M059J (cell line): ENCODE data around the gene TMEM129. TPM values are rescaled to one million over a fixed set of nuclear protein-coding genes. Genes with fewer than 3 reads are reported as not detected.

ENCODE experiments used
- DNase-seq: peaks from one replicate; pipeline ENCODE4 v3.0.0-alpha.2; 2012; ENCODE audit warnings: low read depth
- total RNA-seq: library from RNA; depleted of rRNA; stranded (reverse); fragments of >200 nt; shearing (Covaris generic); gene quantifications from 2 replicates; pipeline ENCODE4 v1.2.3, GENCODE V29; 2014

Gene TMEM129
- total RNA-seq, 1 experiment from 2014 or later = 37.6 TPM

DNA sequence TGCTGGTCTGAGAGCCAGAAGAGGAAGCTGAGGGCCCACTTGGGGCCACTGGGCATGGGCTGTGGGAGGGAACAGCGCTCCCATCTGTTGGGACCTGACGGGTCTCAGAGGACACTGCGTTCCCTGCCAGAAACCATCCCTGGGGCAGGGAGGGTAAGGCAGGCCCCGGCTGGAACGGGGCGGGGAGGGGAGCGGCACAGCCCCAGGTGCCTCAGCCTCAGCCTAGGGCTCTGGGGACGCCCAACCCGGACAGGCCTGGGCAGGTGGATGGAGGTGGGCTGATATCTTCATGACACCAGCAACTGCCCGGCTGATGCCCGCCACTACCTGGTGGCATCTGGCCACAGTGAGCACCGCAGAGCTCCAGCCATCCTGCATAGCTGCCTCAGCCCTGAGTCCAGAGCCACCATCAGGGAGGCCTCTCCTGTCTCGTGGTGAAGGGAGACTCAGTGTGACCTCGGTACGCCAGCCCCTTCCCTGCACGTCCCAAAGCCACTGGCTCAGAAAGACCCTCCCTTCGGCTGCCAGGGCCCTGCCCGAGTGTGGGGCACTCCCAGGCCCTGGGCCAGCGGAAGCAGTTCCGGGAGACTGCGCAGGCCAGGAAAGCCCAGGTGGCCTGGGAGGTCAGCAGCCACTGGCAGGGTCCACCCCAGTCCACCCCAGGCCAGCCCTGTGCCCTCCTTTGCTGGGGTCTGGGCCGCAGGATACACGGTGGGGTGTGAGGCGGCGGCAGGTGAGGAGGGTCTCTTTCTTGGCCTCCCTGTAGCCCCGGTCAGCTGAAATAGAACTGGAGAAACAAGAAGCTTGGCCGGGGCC, 37.4 kb upstream of the TMEM129 start:
- no peak for DNase-seq

DNA sequence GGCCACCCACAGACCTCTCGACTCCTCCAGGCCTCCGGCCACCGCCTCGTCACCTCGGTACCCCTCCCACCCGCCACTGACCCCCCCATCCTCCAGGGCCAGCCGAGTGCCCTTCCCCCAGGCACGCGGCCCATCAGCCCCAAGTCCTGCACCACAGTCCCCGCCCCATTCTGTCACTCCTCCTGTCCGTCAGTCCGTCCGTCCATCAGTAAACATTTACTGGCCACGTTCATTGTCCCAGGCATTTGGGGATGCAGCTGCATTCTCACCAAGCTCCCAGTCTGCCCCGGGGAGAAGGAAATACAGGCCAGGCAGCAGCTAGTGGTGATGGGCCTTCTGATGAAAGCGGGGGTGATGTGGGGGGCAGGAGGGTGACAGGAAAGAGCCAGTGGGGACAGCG, 36.7 kb upstream of the TMEM129 start:
- no peak for DNase-seq

DNA sequence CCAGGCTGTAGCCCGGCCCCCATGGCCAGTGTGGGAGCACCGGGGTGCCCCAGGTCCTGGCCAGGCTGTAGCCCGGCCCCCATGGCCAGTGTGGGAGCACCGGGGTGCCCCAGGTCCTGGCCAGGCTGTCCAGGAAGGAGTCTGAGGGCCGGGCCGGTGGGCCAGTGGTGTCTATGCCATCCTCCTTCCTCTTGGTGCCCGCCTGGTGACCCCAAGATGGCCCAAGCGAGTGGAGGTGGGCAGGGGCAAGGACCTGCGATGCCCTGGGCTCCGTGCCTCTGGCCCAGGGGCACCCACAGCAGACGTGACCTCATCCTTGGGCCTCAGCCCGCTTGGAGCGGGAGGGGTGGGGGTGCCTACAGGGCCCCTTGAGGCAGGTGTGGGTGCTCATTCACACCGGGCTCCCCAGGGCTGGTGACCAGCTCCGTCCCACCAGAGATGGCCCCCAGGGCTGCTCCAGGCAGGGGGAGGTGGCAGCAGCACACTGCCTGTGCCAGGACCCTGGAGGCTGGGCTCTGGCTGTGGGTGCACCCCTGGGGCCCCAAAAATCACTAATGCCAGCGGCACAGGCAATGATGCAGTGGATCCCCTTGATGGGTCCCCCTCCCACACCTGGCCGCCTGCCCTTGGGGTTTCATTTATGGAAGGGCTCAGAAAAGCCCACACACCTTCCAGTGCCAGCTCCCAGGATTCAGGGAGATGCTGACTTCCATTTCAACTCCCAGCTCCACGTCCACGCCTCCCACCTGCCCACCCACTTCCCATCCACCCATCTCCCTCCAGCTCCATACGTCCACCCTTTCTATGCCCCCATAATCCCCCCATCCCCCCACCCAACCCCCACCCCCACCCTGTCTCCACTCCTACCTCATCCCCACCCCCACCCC, 36.0 kb upstream of the TMEM129 start:
- no peak for DNase-seq

DNA sequence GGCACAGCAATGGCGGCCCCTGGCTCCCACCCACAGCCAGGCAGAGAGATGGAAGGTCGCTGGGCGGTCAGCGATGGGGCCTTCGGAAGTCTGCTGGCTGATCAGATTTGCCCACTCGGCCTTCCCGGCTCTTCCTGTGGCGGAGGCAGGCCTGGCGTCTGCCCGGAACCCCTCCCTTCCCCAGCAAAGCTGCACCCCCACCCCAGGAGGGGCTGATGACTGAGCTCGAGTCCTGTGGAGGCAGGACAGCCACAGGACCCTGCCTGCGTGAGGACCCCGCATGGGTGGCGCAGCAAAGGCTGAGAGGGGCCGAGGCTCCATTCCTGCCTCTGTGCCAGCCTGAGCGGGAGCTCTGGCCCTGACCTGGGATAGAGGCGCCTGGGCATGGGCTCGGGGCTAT, 35.0 kb upstream of the TMEM129 start:
- DNase-seq = no peak

DNA sequence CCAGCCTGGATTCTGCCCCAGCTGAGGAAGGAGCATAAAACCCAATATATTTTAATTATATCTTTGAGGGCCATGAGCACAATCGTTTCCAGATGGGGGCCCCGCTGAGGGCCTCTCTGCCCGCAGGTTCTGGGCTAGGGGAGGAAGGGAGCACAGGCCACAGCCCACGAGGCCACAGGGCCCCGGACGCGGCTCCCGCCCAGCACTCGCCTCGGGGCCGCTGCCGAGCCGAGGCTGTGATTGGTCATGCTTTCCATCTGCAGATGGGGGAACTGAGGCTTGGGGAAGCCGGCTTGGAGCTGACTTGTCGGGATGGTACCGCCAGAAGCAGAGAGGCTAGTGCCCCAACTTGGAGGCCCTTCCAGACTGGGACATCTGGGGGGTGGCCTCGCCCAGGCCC, 34.2 kb upstream of the TMEM129 start:
- DNase-seq = no peak

DNA sequence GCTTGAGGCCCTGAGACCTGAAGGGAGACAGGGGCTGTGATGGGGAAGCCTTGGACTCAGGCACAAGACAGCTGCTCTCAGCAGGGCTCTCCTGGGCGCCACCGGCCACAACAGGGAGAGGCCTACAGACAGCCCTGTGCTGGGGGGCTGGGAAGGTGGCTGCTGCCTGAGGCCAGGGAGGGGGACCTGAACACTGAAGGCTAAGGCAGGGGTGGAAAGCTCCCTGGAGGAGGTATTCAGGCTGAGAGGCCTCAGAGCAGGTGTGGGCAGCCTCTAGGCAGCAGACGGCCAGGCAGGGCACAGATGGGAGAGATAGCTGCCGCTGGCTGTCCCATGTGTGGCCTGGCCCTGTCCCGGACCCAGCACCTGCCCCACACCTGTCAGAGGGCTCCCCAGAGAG, 33.2 kb upstream of the TMEM129 start:
- no peak for DNase-seq

DNA sequence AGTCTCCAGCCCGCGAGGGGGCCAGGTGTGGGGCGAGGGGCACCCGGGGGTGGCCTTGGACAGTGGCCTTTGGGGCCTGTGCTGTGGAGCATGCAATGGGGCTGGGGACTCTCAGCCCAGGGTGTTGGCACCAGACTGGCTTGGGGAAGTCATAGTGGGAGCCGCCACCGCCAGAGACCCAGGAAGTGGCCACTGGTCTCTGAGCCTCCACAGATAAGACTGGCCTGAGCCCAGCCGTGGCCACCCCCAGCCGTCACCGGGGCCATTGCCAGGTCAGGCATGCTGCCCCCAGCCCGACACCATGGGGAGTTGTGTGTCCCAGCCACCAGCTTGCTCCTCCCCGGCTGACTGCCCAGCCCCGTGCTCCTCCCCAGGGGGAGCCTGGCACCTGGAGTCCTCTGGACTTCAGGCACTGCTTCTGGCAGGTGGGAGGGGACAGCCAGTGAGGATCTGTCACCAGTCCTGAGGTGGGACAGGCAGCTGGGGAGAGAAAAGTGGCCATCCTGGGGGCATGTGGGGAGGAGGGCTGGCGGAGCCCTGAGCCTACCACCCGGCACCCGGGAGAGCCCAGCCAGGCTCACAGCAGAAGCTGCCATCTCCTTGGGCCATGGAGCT, 32.7 kb upstream of the TMEM129 start:
- DNase-seq = no peak

DNA sequence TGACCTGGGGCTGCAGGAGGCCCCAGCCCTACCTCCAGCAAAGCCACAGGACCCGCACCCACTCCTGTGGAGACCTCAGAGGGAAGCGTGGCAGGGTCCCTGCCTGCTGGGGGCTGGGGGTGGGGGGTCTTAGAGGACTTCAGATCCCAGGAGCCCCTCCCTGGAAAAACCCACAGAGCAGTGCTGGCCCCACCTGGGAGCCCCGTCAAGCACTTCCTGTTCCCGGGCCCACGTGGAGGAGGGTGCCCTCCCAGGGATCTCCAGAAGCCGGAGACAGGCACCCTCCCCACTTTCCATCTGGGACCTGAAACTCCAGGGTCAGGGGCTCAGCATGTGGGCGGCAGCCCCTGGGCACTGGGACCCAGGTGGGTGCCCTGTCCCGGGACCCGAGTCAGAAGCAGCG, 32.2 kb upstream of the TMEM129 start:
- no peak for DNase-seq

DNA sequence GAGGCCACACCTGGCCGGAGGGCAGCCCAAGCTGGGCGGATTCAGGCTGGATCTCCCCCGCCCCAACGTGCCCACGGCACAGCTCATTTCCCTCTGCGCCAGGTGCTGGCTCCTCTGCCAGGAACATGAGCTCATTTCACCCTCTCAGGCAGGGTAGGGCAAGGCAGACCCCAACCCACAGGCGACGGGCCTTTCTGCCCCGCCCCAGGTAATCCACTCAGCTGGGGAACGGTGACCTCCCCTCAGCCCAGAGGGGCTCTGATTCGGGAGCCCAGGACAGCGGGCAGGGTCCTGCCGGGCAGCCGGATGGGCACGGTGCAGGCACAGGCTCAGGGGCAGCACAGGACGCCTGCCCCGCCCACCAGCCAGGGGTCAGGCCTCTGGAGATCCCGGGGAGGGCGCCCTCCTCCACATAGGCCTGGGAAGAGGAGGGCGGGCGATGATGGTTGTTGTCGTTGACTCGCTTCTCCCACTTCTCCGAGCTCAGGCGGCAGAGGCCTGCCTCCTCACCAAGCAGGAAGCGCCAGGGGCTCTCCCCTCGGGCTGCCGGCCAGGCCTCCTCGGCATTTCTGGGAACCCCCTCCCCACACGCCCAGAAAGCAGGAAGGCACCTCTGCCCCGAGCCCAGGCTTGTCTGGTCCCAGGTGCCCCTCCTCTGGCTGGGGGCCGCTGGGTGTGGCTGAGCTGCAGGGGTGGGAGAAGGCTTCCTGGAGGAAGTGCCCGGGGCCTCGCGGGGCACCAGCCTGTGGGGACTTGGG, 31.3 kb upstream of the TMEM129 start:
- DNase-seq = no peak

DNA sequence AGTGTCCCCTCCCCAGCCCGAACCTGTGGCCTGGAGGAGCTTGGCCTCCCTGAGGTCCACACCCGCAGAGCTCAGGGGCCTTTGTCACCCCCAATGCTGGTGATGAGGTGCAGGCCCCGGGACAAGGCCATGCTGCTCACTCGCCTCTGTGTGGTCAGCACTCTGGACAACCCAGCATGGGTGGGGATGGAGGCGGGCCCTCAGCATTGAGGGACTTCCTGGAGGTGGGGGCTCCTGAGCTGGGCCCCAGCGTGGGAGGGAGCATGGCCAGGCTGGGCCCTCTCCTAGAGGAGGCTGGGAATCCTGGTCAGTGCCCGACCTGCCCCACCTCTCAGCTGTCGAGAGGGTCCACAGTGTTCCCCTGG, 30.8 kb upstream of the TMEM129 start:
- no peak for DNase-seq

DNA sequence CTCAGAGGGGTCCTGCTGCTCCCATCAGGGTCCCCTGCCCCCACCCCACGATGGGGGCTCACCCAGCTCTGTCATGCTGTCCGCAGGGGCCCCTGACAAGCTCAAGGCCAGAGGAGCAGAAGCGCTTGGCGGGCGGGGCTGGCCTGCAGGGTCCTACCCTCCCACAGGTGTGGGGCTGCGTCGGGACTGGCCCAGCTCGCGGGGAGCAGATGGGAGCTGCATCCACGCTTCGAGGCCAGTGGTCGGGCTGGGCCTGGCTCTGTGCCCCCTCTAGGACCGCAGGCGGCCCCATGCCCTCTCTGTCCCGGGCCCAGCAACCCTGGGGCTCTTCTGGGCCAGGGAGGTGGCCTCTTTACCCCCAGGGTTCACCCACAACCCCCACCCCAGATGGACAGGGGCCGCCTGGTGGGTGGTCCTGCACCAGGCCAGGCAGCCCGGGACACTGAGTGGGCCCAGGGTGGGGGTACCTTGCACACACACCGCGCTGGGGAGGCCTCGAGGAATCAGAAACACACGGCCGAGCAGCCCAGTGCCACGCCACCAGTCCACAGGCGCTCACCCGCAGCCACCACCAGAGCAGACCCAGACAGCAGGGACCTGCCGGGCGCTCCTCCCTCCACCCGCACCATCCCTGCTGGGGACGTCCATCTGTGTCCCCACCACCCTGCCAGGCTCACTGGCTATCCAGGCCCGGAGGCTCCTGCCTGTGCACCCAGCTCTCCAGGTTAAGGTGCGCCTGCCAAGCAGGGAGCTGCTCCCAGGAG, 30.2 kb upstream of the TMEM129 start:
- DNase-seq = no peak

DNA sequence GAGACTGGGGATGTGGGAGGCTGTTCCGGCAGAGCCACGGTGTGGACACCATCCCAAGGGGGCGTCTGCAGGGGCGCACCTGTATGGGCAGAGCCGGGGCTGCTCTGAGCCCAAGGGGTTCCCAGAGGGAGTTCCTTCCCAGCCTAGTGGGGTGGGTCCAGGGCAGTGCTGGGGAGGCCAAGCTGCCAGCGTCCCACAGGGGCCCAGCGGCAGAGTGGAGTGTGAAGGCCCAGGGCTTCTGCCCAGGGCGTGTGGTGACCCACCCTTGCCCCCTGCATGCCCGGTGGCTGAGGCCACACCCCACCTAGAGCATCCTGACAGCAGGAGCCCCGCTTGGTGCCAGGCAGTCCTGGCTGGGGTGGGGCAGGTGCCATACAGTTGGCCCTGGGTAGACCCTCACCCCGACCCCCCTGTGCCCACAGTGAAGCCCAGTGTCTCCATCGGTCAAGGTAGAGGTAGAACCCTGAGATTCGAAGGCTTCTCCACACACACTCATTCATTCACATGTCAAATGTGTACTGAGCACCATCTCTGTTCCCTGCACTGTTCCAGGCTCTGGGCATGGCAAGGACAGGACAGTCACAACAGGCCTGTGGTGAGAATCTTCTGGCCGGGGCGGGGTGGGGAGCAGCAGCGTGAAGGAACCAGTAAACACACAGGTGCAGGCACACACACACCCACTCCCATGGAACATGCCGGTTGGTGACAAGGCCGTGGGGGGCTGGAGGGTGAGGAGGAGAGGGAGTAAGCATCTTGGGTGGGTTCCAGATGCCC, 29.4 kb upstream of the TMEM129 start:
- DNase-seq = no peak

DNA sequence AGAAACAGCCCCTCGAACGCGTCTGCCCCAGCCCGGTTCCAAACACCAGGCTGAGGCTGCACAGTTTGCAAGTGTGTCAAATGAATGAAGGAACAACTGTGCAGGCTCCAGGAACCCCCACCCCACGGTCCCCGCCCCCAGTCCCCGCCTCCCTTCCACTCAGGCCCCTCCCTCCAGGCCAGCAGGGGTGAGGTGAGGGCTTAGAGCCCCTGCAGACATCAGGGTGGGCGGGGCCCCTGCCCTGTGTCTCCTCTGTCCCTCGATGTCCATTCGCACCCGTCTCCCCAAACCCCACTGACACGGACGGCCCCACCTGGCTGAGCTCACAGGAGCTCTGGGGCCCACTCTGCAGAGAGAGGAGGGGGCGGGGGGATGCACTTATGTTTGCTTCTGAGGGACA, 28.7 kb upstream of the TMEM129 start:
- DNase-seq = no peak

DNA sequence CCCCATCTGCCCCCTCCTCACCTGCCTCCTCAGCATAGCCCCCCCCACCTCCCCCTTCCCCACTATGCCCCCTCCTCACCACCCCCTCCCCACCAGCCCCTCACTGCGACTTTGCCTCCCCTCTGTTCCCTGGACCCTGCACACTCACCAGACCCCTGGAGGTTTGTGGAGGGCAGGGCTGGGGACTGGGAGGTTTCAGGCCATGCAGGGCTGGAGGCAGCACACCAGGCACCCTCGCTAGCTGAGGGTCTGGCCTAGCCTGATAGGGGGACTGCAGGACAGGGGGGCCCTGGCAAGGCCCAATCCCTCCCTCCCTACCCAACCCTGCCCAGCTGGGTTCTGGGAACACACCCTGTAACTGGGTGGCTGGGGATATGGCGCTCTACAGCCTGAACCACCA, 28.2 kb upstream of the TMEM129 start:
- no peak for DNase-seq

DNA sequence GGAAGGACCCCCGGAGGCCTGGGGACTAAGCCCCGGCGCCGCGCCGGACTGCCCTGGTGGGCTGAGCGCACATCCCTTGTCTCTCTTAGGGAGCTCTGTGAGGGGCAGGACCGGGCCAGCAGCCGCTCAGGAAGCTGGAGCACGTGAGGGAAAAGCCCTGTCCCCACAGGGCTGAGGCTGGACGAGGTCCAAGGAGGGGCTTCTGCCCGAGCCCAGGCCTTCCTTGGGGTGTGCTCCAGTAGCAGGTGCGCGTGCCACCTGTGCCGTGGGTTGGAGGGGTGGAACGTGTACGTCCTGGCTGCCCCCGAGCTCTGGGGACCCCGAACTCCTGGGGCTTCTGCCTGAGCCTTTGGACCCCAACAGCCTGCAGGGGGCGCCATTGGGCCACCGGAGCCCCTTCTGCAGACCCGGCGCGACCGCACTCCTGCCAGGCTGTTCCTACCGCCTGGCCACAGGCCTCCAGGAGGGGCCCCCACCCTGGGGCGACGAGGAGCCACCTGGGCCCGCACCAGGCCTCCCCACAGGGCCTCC, 27.4 kb upstream of the TMEM129 start:
- peak; percentile 67 for DNase-seq

DNA sequence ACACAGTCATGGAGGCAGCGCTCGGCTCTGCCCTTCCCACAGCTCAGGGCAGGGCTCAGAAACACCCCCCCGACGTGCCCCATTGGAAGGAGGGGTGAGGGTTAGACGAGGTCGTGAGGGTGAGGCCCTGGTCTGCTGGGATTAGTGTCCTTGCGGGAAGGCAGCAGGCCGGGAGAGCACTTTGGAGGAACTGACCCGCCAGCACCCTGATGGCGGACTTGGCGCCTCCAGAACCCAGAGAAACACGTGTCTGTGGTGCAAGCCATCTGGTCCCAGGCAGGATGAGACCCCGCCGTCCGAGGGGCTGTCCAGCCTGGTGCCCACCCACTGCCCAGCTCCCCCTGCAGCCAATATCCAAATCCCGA, 26.5 kb upstream of the TMEM129 start:
- DNase-seq = no peak

DNA sequence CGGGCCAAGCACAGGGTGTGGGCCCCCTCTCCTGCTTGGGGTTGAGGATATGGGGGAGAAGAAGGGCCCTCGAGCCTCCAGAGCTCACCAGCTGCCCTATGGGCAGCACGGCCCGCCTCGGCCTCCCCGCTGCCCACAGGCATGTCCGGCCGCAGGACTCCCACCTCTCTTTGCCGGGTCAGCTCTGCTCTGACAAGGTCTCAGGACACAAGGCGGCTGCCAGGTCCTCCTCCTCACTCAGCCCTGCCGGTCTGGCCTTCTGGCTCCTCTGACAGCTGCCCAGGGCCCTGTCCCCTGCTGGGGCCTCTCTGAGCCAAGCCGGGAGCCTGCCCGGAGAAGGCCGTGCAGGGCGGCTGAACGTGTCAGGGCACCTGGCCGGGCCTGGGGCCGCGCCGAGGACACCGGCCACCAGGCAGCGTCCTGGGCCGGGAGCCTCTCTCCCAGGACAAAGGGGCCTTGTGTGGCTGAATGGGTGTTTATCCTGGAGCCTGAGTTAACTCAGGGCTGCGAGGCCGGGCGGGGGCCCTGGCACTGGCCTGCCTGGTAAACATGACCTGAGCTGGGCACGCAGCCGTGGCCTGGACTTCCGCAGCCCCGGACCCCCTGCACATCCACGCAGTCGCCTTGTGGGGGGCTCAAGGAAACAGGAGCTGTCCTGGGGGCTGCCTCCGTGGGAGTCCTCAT, 25.9 kb upstream of the TMEM129 start:
- DNase-seq = no peak

DNA sequence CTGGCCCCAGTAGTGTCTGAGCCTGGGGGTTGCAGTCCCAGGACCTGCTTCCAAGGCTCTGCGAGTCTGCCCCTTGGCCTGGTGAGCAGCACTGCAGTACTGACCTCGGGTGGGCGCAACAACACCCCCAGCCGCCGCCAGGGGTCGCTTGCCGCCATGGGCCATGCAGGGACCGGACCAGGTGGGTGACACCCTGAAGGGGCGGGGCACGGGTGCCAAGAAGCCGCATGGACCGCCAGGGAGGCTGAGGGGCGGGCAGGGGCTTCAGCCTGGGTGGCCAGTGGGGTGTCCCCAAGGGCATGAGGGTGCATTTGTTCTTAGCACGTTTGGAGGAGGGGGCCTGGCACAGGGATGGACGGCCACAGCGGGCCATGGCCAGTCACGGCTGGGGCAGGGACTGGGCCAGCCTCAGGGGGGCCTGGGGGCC, 25.2 kb upstream of the TMEM129 start:
- DNase-seq = peak; percentile 46

DNA sequence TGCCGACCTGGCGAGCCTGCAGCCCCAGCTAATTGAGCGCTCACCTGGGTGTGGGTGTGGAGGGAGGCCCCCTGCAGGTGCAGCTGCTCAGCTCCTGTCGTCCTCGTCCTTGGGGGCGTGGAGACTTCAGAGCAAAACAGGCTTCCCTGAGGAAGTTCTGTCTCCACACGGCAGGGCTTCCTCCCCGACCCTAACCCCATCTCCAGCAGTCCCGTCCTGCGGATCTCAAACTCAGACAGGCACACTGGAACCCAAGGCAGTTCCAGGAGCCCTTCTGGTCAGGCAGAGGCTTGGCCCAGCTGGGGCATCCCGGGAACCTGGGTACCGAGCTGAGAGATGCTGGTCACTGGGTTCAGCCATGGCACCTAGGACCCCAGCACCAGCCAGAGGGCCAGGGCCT, 24.6 kb upstream of the TMEM129 start:
- DNase-seq = no peak

DNA sequence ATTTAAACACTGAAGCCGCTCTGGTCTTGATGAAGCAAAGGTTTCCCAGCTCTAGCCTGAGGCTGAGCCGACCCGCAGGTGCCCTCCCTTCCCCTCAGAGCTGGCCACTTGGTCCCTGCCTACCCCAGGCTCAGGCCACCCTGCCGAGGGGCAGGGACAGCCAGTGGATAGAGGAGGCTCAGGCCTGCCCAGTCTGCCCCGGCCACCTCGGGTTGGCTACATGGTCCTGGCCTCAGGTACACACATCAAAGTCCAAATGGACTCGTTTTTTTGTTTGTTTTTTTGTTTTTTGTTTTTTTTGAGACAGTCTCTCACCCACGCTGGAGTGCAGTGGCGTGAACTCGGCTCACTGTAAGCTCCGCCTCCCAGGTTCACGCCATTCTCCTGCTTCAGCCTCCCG, 24.0 kb upstream of the TMEM129 start:
- DNase-seq = no peak
